ENCODE data around the gene IRX4.

Gene IRX4

DNA sequence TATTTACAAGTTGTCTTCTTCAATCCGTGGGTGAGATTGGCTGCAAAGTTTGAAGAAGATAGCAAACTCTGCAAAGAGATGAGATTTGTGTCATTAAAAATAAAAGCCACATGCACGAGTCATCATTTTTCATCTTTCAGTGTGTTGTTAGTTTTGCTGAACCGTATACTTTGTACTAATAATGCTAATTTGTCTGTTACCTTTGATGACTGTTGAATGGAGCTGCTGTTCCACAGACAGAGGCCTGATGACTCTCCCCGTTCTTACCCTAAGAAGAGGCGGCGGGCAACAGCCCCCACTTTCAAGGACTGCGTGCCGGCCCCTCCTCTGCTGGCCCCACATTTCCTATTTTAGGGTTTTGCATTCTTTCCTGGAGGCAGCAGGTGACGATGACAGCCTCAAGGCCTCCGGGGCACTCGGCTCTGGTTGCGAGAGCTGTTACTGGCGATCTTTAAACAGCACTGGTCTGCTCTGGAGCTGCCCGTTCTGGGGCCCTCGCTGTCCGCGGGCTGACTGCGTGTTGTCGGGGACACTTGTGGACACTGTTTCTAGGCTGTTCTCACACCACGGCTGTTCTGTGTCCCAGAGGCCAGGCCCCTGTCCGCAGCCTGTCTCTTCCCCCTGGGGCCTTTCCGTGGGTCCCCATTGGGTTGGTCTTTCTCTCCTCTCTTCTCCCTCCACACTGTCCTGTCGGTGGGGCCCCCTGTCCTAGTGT is 46.4 kb downstream of the IRX4 start:
- DNase-seq (ENCODE audit: low spot score), result no peak

- no peak for DNase-seq (ENCODE audit: low spot score)
Observed at GRCh38 chr5:1835431-1835830, 47.3 kb downstream of the IRX4 start.

GRCh38 chr5:1834721-1835429 is 47.9 kb downstream of the IRX4 start:
- DNase-seq (ENCODE audit: low spot score), result no peak

DNA sequence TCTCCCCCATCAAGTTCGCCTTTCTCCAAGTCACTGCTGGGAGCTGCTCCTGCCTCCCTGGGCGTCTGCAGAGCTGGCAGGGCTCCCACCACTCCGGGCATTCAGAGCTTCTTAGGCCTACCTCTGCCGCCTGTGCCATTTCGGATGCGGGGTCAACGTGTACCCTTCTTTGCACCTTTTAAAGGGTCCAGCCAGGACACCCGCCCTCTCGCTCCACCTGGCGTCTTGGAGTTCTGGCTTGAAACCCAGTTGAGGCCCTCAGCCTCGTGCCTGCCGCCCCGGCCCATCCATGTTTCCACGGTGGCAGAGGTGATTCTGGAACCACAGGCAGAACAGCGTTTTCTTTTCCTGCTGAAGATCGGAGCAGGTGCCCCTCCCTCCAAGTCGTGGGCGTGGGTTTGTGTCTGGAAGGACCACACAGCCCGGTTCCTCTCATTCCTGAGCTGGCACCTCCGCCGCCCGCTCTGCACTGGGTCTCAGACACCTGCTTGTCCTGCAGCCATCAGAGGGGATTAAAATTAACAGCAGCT is 48.6 kb downstream of the IRX4 start:
- DNase-seq (ENCODE audit: low spot score), result no peak

DNA sequence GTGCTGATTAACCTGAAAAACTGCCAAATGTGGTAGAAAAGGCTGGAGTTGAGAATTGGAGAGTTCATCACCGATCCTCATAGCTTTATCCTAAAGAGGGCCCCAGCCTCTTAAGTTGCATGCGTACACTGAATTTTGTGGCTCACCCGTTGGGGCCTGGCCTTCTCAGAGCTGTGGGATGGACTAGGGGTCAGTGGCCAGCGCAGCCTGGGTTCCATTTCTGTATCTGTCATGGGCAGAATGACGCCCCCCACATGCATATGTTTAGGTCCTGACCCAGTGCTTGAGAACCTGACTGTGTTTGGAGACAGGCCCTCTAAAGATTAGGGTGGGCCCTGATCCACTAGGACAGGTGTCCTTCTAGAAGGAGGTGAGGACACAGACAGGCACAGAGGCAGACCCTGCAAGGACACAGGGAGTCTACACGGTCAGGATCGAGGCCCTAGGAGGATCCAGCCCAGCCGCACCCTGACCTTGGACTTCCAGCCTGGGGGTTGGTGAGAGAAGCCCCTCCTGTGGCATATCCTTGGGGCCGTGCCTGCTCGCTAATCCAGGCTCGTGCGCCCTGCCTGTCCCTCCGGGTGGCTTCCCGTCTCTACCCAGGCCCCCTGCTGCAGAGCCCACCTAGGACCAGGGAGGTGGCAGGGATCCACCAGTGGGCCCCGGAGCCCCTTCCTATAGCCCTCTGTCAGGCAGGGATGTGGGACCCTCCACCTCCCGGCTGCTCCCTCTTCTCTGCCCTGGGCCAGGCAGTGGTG is 49.3 kb downstream of the IRX4 start:
- no peak for DNase-seq (ENCODE audit: low spot score)

DNA sequence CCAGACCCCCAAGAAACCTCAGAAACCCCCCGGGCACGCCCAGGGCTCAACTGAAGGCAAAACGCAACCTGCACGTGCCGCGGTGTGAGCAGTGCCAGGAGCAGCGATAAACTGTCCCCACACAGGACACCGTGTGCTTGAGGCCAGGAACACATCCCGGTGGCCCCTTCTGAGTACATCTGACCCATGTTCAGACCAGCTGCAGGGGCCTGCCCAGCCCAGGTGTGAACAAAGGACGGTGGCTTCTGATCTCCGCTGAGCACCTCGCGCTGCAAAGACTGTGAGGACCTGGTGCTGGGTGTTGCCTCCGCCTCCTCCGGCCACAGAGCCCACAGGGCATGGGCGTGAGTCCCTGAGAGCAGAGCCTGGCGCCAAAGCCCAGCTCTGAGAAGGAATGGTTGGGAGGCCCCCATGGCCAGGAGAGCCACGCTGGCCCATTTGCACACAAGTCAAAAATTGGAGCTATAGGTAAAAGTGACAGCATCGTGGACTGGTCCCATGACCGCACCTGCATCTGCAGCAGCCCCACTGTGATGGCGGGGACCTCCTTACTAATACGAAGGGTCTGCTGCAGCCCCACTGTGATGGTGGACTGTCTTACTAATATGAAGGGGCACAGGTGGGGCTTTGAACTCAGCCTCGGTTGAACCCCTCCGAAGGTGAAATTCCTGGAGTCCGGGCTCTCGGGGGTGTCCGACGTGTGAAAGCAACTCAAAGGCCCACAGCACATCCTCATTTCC is 50.0 kb downstream of the IRX4 start:
- DNase-seq (ENCODE audit: low spot score), result peak; percentile 75

DNA sequence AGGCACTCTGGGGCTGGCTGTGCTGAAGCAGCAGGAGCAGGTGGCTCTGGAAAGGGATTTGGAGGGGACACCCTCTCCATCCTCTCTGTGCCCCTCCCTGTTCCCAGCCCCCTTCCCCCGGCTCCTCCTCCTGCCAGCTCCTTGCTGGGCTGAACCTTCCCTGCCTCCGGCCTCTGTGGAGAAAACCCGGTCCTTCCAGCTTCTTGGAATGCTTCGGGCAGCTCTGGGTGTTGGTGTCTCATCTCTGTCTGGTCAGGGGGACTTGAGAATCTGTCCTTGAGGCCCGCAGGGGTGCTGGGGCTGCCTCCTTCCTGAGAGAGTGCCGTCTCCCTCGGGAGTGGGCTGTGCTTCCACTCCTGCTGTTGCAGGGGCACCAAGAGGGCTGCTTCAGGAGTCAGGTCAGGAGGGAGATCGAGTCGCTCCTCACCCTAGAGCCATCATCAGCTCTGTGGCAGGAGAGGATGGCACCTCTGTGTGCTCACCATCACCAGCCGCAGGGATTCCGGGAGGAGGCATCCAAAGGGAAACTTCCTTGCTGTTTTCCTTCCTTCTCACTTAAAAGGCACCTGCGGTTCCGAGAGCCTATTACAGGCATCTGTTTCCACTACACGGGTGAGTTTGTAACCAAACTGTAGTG is 50.9 kb downstream of the IRX4 start:
- no peak for DNase-seq (ENCODE audit: low spot score)

DNA sequence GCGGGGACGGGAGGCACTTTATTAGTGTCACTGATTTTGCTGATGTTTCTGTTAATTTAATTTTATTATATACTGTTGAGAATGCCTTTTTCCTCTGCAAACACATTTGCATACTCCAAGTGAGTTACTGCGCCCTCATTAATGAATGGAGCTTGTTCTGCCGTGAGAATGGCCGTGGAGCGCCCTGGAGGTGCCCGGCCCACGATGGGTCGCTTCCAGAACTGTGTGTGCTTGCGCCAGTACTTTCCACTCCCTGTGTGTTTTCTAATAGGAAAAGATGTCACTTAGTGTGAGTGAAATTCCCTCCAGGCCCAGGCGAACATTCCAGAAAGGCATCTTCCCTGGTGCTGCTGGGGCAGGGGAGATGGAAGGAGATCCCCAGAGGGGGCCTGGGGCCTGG is 51.5 kb downstream of the IRX4 start:
- no peak for DNase-seq (ENCODE audit: low spot score)

DNA sequence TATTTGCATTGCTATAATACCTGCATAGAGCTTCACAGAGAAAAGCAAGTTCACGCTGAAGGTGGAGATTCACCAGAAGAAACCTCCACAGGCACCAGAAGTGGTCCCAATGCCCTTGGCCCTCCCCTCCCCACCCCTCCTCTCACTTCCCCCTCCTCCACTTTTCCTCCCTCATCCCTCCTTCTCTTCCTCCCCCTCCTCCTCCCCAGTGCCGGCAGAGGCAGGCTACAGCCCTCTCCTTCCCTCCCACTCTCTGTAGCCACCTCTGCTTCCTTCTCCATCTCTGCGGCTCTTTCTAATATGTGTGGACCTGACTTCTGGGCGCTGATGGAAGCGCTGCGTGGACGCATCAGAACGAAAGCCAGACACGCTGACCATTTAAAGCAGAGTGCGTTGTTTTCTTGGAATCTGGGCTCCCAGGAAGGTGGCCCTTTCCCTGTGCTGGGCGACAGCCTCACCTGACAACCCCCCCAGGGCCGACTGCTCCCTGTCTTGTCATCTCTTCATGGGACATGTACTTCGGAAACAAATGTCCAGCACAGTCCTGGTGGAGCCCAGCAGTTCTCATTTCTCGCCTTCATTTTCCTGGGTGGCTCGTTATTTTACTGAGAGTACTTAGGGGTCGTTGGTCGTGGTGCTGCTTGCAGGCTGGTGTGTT is 52.0 kb downstream of the IRX4 start:
- no peak for DNase-seq (ENCODE audit: low spot score)

DNA sequence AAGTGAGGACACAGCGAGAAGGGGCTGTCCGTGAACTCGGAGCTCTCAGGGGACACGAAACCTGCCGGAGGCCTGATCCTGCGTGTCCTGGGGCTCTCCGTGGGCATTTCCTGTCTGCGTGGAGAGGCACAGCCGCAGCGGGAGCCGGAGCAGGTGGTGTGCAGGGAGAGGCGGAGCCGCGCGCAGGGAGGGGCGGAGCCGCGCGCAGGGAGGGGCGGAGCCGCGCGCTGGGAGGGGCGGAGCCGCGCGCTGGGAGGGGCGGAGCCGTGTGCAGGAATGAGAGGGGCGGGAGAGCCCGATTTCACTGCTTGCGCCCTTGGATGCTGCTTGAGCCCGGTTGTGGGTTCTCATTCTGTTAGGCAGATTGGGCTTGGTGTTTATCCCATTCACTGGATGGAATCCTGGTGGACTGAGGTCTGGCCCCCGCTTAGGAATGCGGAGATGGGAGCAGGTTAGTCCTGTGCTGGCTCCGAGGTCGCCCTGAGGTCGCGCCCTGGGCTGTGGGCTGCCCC is 54.8 kb downstream of the IRX4 start:
- no peak for DNase-seq (ENCODE audit: low spot score)

All from SW480 (cell line).